CD4-positive, alpha-beta T cell treated with Interleukin-15 for 4 hours (primary cell): Measurements from ENCODE around the gene ZSCAN20.
"Not testable (repeated sequence)": the region's sequence is repeated elsewhere in the genome, so short reads cannot be mapped to it uniquely, and the experiment has no call there.

Experiments
- DNase-seq: peaks from one replicate; pipeline ENCODE4 v3.0.0-alpha.2; 2020; ENCODE audit warnings: low spot score

ZSCAN20 gene

GRCh38 chr1:33488624-33489023 lies 16.2 kb downstream of the ZSCAN20 start:
- DNase-seq, result no peak

- no peak for DNase-seq
These were observed 22.5 kb downstream of the ZSCAN20 start for GRCh38 chr1:33494929-33495328.

DNA sequence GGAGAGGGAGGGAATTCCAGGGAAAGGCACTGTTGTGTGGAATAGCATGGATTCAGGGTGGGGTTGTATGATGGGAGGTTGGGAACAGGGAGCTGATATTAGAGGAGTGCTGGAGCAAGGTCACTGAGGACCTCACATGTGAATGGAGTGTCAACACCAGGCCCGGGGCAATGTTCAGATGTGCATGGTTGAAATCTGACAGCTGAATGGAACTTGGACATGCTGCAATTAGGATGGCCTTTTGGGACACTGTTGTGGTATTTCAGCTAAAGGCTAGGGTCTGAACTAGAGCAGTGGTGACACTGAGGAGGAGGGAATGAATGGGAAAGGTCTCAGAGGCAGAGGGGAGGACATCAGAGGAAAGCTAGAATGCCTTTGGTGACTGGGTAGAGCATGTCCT lies 25.0 kb downstream of the ZSCAN20 start:
- DNase-seq, result no peak

GRCh38 chr1:33500547-33500946 lies 28.1 kb downstream of the ZSCAN20 start:
- no peak for DNase-seq

DNA sequence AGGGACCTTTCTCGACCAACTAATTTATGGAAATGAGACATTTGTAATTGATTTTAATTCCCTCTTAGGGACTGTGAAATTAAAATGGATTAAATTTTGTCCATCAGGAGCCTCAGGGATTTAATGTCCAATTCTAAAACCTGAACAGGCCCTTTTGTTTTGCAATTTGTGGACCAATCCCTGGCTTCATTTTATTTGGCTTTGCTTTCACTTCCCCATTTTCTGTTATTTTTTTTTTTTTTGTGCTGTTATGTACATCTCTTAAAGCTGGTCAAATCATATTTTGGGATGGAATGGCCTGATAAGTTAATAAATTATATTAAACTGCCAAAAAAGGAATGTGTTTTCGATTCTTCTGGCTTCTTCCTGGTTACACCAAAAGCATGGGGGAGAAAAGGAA lies 28.9 kb downstream of the ZSCAN20 start:
- DNase-seq, result no peak

- no peak for DNase-seq
These were observed 29.3 kb downstream of the ZSCAN20 start for GRCh38 chr1:33501774-33502173.

GRCh38 chr1:33502726-33503125 lies 30.3 kb downstream of the ZSCAN20 start:
- DNase-seq, result no peak

- DNase-seq, result no peak
These were observed 31.1 kb downstream of the ZSCAN20 start for GRCh38 chr1:33503506-33503905.

DNA sequence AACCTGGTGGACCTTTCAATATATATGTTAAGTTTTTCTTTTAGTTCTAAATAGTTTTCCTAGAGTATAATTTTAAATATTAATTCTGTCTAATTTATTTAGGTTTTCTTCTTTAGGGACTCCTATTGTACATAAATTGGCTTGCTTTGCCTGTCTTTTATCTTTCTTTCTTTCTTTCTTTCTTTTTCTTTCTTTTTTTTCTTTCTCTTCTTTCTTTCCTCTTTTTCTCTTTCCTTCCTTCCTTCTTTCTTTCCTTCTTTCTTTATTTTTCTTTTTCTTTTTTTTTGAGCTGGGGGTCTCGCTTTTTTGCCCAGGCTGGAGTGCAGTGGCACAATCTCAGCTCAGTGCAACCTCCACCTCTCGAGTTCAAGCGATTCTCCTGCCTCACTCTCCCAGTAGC lies 35.2 kb downstream of the ZSCAN20 start:
- DNase-seq, result no peak

- DNase-seq, result no peak
These were observed 35.7 kb downstream of the ZSCAN20 start for GRCh38 chr1:33508151-33508550.

DNA sequence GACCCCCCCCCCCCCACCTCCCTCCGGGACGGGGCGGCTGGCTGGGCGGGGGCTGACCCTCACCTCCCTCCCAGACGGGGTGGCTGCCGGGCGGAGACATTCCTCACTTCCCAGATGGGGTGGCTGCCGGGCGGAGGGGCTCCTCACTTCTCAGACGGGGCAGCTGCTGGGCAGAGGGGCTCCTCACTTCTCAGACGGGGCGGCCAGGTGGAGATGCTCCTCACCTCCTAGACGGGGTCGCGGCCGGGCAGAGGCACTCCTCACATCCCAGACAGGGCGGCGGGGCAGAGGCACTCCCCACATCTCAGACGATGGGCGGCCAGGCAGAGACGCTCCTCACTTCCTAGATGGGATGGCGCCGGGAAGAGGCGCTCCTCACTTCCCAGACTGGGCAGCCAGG lies 36.8 kb downstream of the ZSCAN20 start:
- DNase-seq, result not testable (repeated sequence)

GRCh38 chr1:33512226-33513011 lies 40.0 kb downstream of the ZSCAN20 start:
- no peak for DNase-seq

GRCh38 chr1:33515112-33515511 lies 42.7 kb downstream of the ZSCAN20 start:
- DNase-seq, result no peak

- DNase-seq, result no peak
These were observed 43.2 kb downstream of the ZSCAN20 start for GRCh38 chr1:33515607-33516006.

GRCh38 chr1:33516428-33516827 lies 44.0 kb downstream of the ZSCAN20 start:
- DNase-seq, result no peak

- DNase-seq, result no peak
These were observed 44.6 kb downstream of the ZSCAN20 start for GRCh38 chr1:33516891-33517567.

- DNase-seq, result no peak
These were observed 45.3 kb downstream of the ZSCAN20 start for GRCh38 chr1:33517596-33518250.

DNA sequence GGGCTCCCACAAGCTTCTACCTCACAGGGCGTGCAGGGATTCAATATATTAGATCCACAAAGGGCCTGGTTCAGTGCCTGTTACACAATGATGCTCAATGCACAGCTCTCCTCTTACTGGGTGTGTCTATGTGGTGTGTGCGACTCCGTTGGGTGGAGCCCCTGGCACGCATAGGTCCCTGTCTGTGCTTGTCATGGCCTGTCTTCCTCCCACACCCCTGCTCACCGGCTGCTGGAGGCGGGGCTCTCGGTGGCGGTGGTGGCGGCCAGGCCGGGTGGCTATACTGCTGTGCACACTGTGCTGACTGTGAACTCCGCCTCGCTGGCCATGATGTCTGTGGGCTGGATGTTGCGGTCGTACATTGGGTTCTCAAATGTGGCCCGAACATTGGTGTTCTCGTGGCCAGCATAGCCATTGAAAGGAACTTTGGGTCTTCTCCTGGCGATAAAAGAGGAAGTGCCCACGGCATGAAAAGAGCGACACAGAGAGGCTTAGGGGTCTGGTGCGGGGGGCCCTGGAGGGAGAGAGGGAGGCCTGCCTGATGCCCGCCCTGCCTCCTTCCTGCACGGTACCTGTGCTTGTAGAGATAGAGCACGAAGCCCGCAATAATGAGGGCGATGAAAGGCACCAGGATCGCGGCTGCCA lies 46.9 kb downstream of the ZSCAN20 start:
- no peak for DNase-seq

DNA sequence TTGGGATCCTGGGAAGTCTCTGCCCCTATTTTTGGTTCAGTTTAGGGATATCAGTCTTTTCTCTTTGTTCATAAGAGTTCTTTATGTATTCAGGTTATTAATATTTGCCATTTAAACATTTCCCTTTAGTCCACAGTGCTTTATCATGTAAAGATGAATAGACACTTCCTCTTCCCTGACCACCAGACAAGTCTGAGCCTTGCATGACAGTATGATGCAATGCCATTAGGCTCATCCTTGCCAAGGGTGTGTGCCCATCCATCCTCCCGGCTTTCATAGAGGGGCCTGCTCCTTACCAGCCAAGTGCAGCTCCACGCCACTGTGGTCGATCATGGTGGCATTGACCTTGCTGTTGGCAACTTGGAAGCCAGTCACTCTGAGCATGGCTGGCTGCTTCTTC lies 52.1 kb downstream of the ZSCAN20 start:
- DNase-seq, result no peak

GRCh38 chr1:33527934-33528333 lies 55.5 kb downstream of the ZSCAN20 start:
- no peak for DNase-seq

GRCh38 chr1:33529957-33530356 lies 57.5 kb downstream of the ZSCAN20 start:
- no peak for DNase-seq

DNA sequence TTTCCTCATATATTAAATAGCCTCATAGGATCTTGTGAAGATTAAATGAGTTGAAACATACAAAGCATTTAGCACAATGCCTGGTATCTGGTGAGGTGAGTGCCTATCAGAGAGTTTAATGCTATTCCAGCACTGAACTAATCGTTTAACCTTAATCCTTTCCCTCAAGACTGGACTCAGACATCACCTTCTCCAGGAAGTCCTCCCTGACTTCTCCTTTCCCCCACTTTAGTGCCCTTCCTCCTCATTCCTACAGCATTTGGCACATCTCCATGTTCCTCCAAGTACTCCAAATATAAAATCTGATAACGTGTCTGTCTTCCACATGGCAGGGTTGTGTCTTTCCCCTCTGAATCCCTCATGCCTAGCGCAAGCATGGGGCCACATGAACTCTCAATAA lies 59.8 kb downstream of the ZSCAN20 start:
- DNase-seq, result no peak

- no peak for DNase-seq
These were observed 60.5 kb downstream of the ZSCAN20 start for GRCh38 chr1:33532936-33533335.
